ENCODE results near the gene STARD13.

- TF ChIP-seq CTCF (IDR thresholded peaks at IDR 0.05; ENCODE audit: low read length): no peak
- no peak for TF ChIP-seq EZH2 (optimal IDR thresholded peaks at IDR 0.05; ENCODE audit: low read depth, low read length)
- TF ChIP-seq EZH2phosphoT487 (IDR thresholded peaks at IDR 0.05; ENCODE audit: low read length): no peak
Measured at GRCh38 chr13:33137721-33138120, 147.8 kb downstream of the STARD13 start.

Measured in MM.1S (cell line).